HepG2 (cell line): ENCODE results near the gene ABCB9. TPM values are rescaled to one million over a fixed set of nuclear protein-coding genes. Genes with fewer than 3 reads are reported as not detected.

Source experiments
- BHLHE40 ChIP-seq: IDR thresholded peaks from 2 replicates; pipeline ENCODE4 v1.6.1; 2011; ENCODE audit warnings: low read length, improper control_type of control experiment
- CBFB ChIP-seq: sonication (generic); formaldehyde crosslinking; IDR thresholded peaks from 2 replicates; pipeline ENCODE4 v1.4.0; 2020; ENCODE audit warnings: missing genetic modification reagents
- ERF ChIP-seq: IDR thresholded peaks from 2 replicates; pipeline ENCODE4 v1.6.1; 2018; ENCODE audit warnings: missing biosample characterization, missing genetic modification reagents
- HMG20B ChIP-seq: conservative IDR thresholded peaks from 2 replicates; pipeline ENCODE4 v1.6.1; 2016; ENCODE audit warnings: missing genetic modification reagents, missing compliant biosample characterization
- HNRNPK ChIP-seq: fragments of 200-400 bp; formaldehyde crosslinking; IDR thresholded peaks from 2 replicates; pipeline ENCODE4 v1.6.1; 2018; ENCODE audit warnings: low read length, low read depth, moderate library complexity, mild to moderate bottlenecking; ENCODE audit not compliant: poor library complexity, severe bottlenecking
- KMT2A ChIP-seq: sonication (generic); formaldehyde crosslinking; IDR thresholded peaks from 2 replicates; pipeline ENCODE4 v1.4.0; 2020; ENCODE audit warnings: missing genetic modification reagents
- MXD3 ChIP-seq: IDR thresholded peaks from 2 replicates; pipeline ENCODE4 v1.6.1; 2016; ENCODE audit warnings: mild to moderate bottlenecking, missing biosample characterization, missing genetic modification reagents
- MXD4 ChIP-seq: IDR thresholded peaks from 2 replicates; pipeline ENCODE4 v1.6.1; 2016; ENCODE audit warnings: mild to moderate bottlenecking, missing biosample characterization, missing genetic modification reagents
- MXI1 ChIP-seq: IDR thresholded peaks from 3 replicates; pipeline ENCODE4 v1.6.1; 2012; ENCODE audit warnings: low read depth, low read length, inconsistent platforms, borderline replicate concordance
- NFYC ChIP-seq: IDR thresholded peaks from 2 replicates; pipeline ENCODE4 v1.6.1; 2016; ENCODE audit warnings: missing genetic modification reagents, missing compliant biosample characterization
- PAF1 ChIP-seq: IDR thresholded peaks from 2 replicates; pipeline ENCODE4 v1.6.1; 2016; ENCODE audit warnings: missing genetic modification reagents, missing compliant biosample characterization
- PAX8 ChIP-seq: sonication (generic); formaldehyde crosslinking; IDR thresholded peaks from 2 replicates; pipeline ENCODE4 v1.8.0; 2022; ENCODE audit warnings: mild to moderate bottlenecking, missing genetic modification reagents, borderline replicate concordance
- PCBP2 ChIP-seq: fragments of 200-400 bp; formaldehyde crosslinking; optimal IDR thresholded peaks from 2 replicates; pipeline ENCODE3; 2018; ENCODE audit warnings: low read length, low read depth; ENCODE audit not compliant: poor library complexity, severe bottlenecking
- PLRG1 ChIP-seq: fragments of 450-650 bp; conservative IDR thresholded peaks from 2 replicates; pipeline ENCODE4 v1.6.1; 2016
- RBFOX2 ChIP-seq: fragments of 200-400 bp; formaldehyde crosslinking; IDR thresholded peaks from 2 replicates; pipeline ENCODE4 v1.6.1; 2017; ENCODE audit warnings: low read depth, mild to moderate bottlenecking, low read length
- REPIN1 ChIP-seq: sonication (generic); formaldehyde crosslinking; IDR thresholded peaks from 2 replicates; pipeline ENCODE4 v1.8.0; 2022; ENCODE audit warnings: missing genetic modification reagents, low read depth, mild to moderate bottlenecking, borderline replicate concordance
- SMARCC2 ChIP-seq: fragments of 450-650 bp; IDR thresholded peaks from 2 replicates; pipeline ENCODE4 v1.6.1; 2017; ENCODE audit warnings: antibody characterized with exemption, mild to moderate bottlenecking
- SOX6 ChIP-seq, 2 experiments: fragments of 450-650 bp in 1 of 2; sonication (generic) in 1 of 2; formaldehyde crosslinking in 1 of 2; IDR thresholded peaks; 2 replicates each; pipeline versions ENCODE4 v1.4.0 to v1.6.1; 2017 to 2020; ENCODE audit warnings: antibody characterized with exemption in 1 of 2, mild to moderate bottlenecking in 1 of 2, missing genetic modification reagents in 1 of 2
- TEAD3 ChIP-seq: optimal IDR thresholded peaks from 2 replicates; pipeline ENCODE3; 2016; ENCODE audit warnings: borderline replicate concordance
- ZFP36L1 ChIP-seq: sonication (generic); formaldehyde crosslinking; IDR thresholded peaks from 2 replicates; pipeline ENCODE4 v1.8.0; 2022; ENCODE audit warnings: mild to moderate bottlenecking, missing genetic modification reagents, moderate library complexity
- ZKSCAN1 ChIP-seq: fragments of 150-350 bp; IDR thresholded peaks from 2 replicates; pipeline ENCODE4 v1.6.1; 2014; ENCODE audit warnings: low read length
- ZKSCAN8 ChIP-seq: IDR thresholded peaks from 2 replicates; pipeline ENCODE4 v1.6.1; 2016; ENCODE audit warnings: borderline replicate concordance, missing genetic modification reagents, missing compliant biosample characterization
- ZNF235 ChIP-seq: sonication (generic); formaldehyde crosslinking; IDR thresholded peaks from 2 replicates; pipeline ENCODE4 v1.8.1; 2023; ENCODE audit warnings: mild to moderate bottlenecking, missing genetic modification reagents, borderline replicate concordance
- ZNF317 ChIP-seq: sonication (generic); formaldehyde crosslinking; IDR thresholded peaks from 2 replicates; pipeline ENCODE4 v1.5.0; 2020; ENCODE audit warnings: mild to moderate bottlenecking, missing genetic modification reagents
- ZNF547 ChIP-seq: sonication (generic); formaldehyde crosslinking; IDR thresholded peaks from 2 replicates; pipeline ENCODE4 v1.5.1; 2020; ENCODE audit warnings: mild to moderate bottlenecking, missing genetic modification reagents
- ZNF574 ChIP-seq: sonication (generic); formaldehyde crosslinking; IDR thresholded peaks from 2 replicates; pipeline ENCODE4 v1.4.0; 2020; ENCODE audit warnings: missing genetic modification reagents
- ZNF577 ChIP-seq: sonication (generic); formaldehyde crosslinking; IDR thresholded peaks from 2 replicates; pipeline ENCODE4 v1.4.0; 2020; ENCODE audit warnings: mild to moderate bottlenecking, low read depth, missing genetic modification reagents, borderline replicate concordance
- ZNF598 ChIP-seq: sonication (generic); formaldehyde crosslinking; IDR thresholded peaks from 2 replicates; pipeline ENCODE4 v1.5.1; 2020; ENCODE audit warnings: mild to moderate bottlenecking, missing genetic modification reagents, borderline replicate concordance
- ZNF737 ChIP-seq: sonication (generic); formaldehyde crosslinking; IDR thresholded peaks from 2 replicates; pipeline ENCODE4 v1.5.0; 2020; ENCODE audit warnings: missing genetic modification reagents, mild to moderate bottlenecking, borderline replicate concordance
- polyA plus RNA-seq, 8 experiments: library from polyadenylated mRNA; depleted of rRNA in 3 of 8; stranded (reverse) in 7 of 8; unstranded in 1 of 8; fragments of >200 nt; fragmentation: Illumina TruSeq in 4 of 8; extraction: Trizol in 4 of 8; gene quantifications; 2 replicates each; pipeline versions ENCODE4 v1.2.1 to v1.2.3, GENCODE V29; 2011 to 2016; ENCODE audit warnings: low read depth in 4 of 8, missing spikeins in 1 of 8, mixed read lengths in 1 of 8; ENCODE audit not compliant: insufficient read depth in 1 of 8
- total RNA-seq, 5 experiments: library from RNA; depleted of rRNA; stranded (reverse); fragments of >200 nt; fragmentation: Illumina TruSeq; extraction: Trizol; gene quantifications; 2 replicates each; pipeline ENCODE4 v1.2.3, GENCODE V29; 2016; ENCODE audit warnings: low read depth in 1 of 5

The ABCB9 gene
- total and polyA plus RNA-seq, 2 of the 13 experiments (the other 11 are each of a cell fraction or from before 2014, with no cell fraction given) = 5.1 to 6.0 TPM

GRCh38 chr12:122980183-122981035, 14.1 kb upstream of the ABCB9 start, which contains the start of gene ARL6IP4 (continued):
- TF ChIP-seq NFYC = peak; percentile 4; the same call in 1 of the 2 replicates
- no peak for TF ChIP-seq ZNF577
- TF ChIP-seq SOX6 (IDR thresholded peaks at IDR 0.05) = no peak
- peak; percentile 39 for TF ChIP-seq SOX6 (CRISPR knock-in tag; IDR thresholded peaks at IDR 0.05)
- peak; percentile 54; the same call in 1 of the 2 replicates for TF ChIP-seq CBFB (CRISPR knock-in tag)
- no peak for TF ChIP-seq TEAD3
- TF ChIP-seq HNRNPK = peak; percentile 57
- no peak for TF ChIP-seq ZNF317 (CRISPR knock-in tag)
- TF ChIP-seq PLRG1 = no peak
- TF ChIP-seq ZNF737 (CRISPR knock-in tag) = no peak
- no peak for TF ChIP-seq SMARCC2
- TF ChIP-seq RBFOX2 = peak; percentile 96
- peak; percentile 57; the same call in 1 of the 2 replicates for TF ChIP-seq ZNF598 (CRISPR knock-in tag)
- TF ChIP-seq PAX8 (CRISPR knock-in tag) = peak; percentile 27; the same call in 1 of the 2 replicates
- peak; percentile 86 for TF ChIP-seq ZNF547 (CRISPR knock-in tag)
- peak; percentile 98 for TF ChIP-seq ZNF235
- TF ChIP-seq BHLHE40 = no peak
- no peak for TF ChIP-seq PAF1 (CRISPR knock-in tag)
- no peak for TF ChIP-seq PCBP2
- TF ChIP-seq MXI1 = no peak; the same call in 2 of the 3 replicates
- TF ChIP-seq ZFP36L1 (CRISPR knock-in tag) = no peak
- no peak for TF ChIP-seq MXD4 (CRISPR knock-in tag)
- TF ChIP-seq MXD3 (CRISPR knock-in tag) = 0 out of 2 replicates have a peak, but pooled peaks have one; percentile 50
- no peak; the same call in 1 of the 2 replicates for TF ChIP-seq ZKSCAN8 (CRISPR knock-in tag)
- no peak for TF ChIP-seq HMG20B (CRISPR knock-in tag)
- peak; percentile 21; the same call in 1 of the 2 replicates for TF ChIP-seq KMT2A (CRISPR knock-in tag)
- peak; percentile 63; the same call in 1 of the 2 replicates for TF ChIP-seq REPIN1
- no peak for TF ChIP-seq ZKSCAN1
- TF ChIP-seq ERF (CRISPR knock-in tag) = no peak
- peak; percentile 82 for TF ChIP-seq ZNF574 (CRISPR knock-in tag)
